ENCODE results near the gene P2RX3.

DNA sequence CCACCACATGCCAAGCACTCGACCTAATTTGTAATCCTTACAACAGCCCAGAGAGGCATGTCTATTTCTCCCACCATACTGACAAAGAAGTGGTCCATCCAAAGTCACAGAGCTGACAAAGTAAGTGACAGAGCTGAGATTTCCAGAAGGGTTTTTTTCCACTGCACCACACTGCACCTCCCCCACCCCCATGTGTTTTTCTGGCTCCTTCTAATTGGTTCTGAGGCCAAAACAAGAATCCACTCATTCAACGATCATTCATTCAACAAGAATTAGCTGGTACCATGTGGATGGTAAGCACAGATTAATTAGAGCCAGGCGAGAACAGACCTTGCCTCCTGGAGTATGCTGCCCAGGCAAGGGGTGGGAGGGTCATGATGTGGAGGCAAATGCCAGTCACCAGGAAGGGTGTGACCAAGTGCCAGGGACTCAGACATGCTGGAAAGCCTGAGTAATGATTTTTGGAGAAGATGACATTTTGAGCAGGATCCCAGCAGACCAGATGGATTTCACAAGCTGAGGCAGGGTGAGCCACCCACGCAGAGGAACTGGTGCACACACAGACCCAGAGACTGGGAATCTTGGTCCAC is 67.2 kb downstream of the P2RX3 start:
- TF ChIP-seq, protein P1, sequence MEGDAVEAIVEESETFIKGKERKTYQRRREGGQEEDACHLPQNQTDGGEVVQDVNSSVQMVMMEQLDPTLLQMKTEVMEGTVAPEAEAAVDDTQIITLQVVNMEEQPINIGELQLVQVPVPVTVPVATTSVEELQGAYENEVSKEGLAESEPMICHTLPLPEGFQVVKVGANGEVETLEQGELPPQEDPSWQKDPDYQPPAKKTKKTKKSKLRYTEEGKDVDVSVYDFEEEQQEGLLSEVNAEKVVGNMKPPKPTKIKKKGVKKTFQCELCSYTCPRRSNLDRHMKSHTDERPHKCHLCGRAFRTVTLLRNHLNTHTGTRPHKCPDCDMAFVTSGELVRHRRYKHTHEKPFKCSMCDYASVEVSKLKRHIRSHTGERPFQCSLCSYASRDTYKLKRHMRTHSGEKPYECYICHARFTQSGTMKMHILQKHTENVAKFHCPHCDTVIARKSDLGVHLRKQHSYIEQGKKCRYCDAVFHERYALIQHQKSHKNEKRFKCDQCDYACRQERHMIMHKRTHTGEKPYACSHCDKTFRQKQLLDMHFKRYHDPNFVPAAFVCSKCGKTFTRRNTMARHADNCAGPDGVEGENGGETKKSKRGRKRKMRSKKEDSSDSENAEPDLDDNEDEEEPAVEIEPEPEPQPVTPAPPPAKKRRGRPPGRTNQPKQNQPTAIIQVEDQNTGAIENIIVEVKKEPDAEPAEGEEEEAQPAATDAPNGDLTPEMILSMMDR (IDR thresholded peaks at IDR 0.05): no peak
- TF ChIP-seq POLR2A (IDR thresholded peaks at IDR 0.05): no peak

Measured in tibial nerve (tissue), 3 donors.